ENCODE results near the gene TAC3. TPM values are rescaled to one million over a fixed set of nuclear protein-coding genes. Genes with fewer than 3 reads are reported as not detected.

Gene TAC3
- total RNA-seq, 1 donor from 2014 or later, result 0.31 TPM

DNA sequence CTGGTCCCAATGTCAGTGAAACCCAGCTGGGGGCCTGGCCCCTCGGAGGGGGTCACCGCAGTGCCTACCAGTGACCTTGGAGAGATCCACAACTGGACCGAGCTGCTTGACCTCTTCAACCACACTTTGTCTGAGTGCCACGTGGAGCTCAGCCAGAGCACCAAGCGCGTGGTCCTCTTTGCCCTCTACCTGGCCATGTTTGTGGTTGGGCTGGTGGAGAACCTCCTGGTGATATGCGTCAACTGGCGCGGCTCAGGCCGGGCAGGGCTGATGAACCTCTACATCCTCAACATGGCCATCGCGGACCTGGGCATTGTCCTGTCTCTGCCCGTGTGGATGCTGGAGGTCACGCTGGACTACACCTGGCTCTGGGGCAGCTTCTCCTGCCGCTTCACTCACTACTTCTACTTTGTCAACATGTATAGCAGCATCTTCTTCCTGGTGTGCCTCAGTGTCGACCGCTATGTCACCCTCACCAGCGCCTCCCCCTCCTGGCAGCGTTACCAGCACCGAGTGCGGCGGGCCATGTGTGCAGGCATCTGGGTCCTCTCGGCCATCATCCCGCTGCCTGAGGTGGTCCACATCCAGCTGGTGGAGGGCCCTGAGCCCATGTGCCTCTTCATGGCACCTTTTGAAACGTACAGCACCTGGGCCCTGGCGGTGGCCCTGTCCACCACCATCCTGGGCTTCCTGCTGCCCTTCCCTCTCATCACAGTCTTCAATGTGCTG is 21.0 kb downstream of the TAC3 start:
- Mint-ChIP-seq H3K9me3 (no peaks in the 10 kb centered on the region), H3K4me1 (peaks cover 4% of the 10 kb centered on the region), H3K27ac (no peak overlapping the region), H3K27me3 (ENCODE audit: low read depth) (no peaks in the 10 kb centered on the region), H3K36me3 (peaks cover 13% of the 10 kb centered on the region), H3K4me3 (no peak overlapping the region)
- TF ChIP-seq, protein P1, sequence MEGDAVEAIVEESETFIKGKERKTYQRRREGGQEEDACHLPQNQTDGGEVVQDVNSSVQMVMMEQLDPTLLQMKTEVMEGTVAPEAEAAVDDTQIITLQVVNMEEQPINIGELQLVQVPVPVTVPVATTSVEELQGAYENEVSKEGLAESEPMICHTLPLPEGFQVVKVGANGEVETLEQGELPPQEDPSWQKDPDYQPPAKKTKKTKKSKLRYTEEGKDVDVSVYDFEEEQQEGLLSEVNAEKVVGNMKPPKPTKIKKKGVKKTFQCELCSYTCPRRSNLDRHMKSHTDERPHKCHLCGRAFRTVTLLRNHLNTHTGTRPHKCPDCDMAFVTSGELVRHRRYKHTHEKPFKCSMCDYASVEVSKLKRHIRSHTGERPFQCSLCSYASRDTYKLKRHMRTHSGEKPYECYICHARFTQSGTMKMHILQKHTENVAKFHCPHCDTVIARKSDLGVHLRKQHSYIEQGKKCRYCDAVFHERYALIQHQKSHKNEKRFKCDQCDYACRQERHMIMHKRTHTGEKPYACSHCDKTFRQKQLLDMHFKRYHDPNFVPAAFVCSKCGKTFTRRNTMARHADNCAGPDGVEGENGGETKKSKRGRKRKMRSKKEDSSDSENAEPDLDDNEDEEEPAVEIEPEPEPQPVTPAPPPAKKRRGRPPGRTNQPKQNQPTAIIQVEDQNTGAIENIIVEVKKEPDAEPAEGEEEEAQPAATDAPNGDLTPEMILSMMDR (IDR thresholded peaks at IDR 0.05; ENCODE audit: unreplicated experiment), result no peak
- DNase-seq (ENCODE audit: low spot score in 2 of 2, unreplicated experiment in 2 of 2), result no peak

GRCh38 chr12:56994231-56994746 is 22.0 kb downstream of the TAC3 start:
- H3K4me1 Mint-ChIP-seq, result peaks cover 4% of the 10 kb centered on the region
- H3K9me3 Mint-ChIP-seq, result no peaks in the 10 kb centered on the region
- peaks cover 13% of the 10 kb centered on the region for H3K36me3 Mint-ChIP-seq
- H3K27me3 Mint-ChIP-seq (ENCODE audit: low read depth), result no peaks in the 10 kb centered on the region
- no peak overlapping the region for H3K4me3 Mint-ChIP-seq
- TF ChIP-seq, protein P1 (IDR thresholded peaks at IDR 0.05; ENCODE audit: unreplicated experiment), result no peak
- H3K27ac Mint-ChIP-seq, result no peak overlapping the region
- DNase-seq (ENCODE audit: low spot score in 2 of 2, unreplicated experiment in 2 of 2), result no peak

- TF ChIP-seq, protein P1 (IDR thresholded peaks at IDR 0.05; ENCODE audit: unreplicated experiment), result no peak
- Mint-ChIP-seq H3K36me3 (peaks cover 11% of the 10 kb centered on the region), H3K9me3 (no peaks in the 10 kb centered on the region), H3K4me3 (no peak overlapping the region), H3K4me1 (peaks cover 6% of the 10 kb centered on the region), H3K27me3 (ENCODE audit: low read depth) (no peaks in the 10 kb centered on the region), H3K27ac (no peak overlapping the region)
- DNase-seq (ENCODE audit: low spot score in 2 of 2, unreplicated experiment in 2 of 2), result no peak
Observed at GRCh38 chr12:56993346-56993745, 23.0 kb downstream of the TAC3 start.

GRCh38 chr12:56991319-56992246 is 24.7 kb downstream of the TAC3 start:
- no peak overlapping the region for H3K4me3 Mint-ChIP-seq
- H3K27ac Mint-ChIP-seq, result no peak overlapping the region
- H3K4me1 Mint-ChIP-seq, result peaks cover 15% of the 10 kb centered on the region
- H3K36me3 Mint-ChIP-seq, result peaks cover 11% of the 10 kb centered on the region
- DNase-seq (ENCODE audit: low spot score in 2 of 2, unreplicated experiment in 2 of 2), result no peak
- H3K27me3 Mint-ChIP-seq (ENCODE audit: low read depth), result no peaks in the 10 kb centered on the region
- H3K9me3 Mint-ChIP-seq, result no peaks in the 10 kb centered on the region
- TF ChIP-seq, protein P1 (IDR thresholded peaks at IDR 0.05; ENCODE audit: unreplicated experiment), result no peak

DNA sequence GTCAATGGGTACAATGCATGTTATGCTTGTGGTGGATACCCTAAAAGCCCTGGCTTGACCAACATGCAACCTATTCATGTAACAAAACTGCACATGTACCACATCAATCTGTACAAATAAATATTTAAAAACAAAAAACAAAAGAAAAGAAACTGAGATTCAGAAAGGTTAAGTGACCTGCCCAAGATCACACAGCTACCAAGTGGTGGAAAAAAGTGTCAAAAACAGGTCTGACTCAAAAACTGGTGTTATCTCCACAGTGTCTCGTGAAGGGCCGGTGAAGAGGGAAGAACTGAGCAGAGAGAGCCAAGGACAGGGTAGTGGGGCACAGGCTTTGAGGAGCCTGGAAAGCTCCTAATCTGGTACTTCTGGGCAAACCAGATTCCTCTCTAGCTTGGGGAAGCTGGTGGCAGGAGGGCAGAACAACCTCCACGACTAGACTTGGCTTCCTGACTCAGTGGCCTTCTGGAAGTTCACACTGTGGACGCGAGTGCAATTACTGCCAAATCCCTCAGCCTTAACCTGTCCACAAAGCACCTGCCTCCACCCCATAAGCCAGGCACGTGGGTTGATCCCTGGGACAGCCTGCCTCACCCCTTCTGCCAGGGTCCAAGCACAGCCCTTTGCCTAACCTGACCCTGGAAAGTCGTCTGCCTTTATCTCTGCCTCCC is 25.5 kb downstream of the TAC3 start:
- Mint-ChIP-seq H3K4me1 (peaks cover 20% of the 10 kb centered on the region), H3K36me3 (peaks cover 7% of the 10 kb centered on the region), H3K27ac (no peak overlapping the region), H3K27me3 (ENCODE audit: low read depth) (no peaks in the 10 kb centered on the region), H3K9me3 (no peaks in the 10 kb centered on the region), H3K4me3 (no peak overlapping the region)
- TF ChIP-seq, protein P1 (IDR thresholded peaks at IDR 0.05; ENCODE audit: unreplicated experiment), result no peak
- no peak for DNase-seq (ENCODE audit: low spot score in 2 of 2, unreplicated experiment in 2 of 2)

Data from mesothelial cell of epicardium (in vitro differentiated cells).